Erythroblast (primary cell): Measurements from ENCODE around the gene MFRP.

ENCODE experiments used
- GATA1 ChIP-seq: IDR thresholded peaks from 2 replicates; pipeline ENCODE4 v1.6.1; 2011; ENCODE audit warnings: low read depth, mild to moderate bottlenecking, control low read depth, low read length, moderate library complexity
- POLR2A ChIP-seq: IDR thresholded peaks from 2 replicates; pipeline ENCODE4 v1.6.1; 2011; ENCODE audit warnings: mild to moderate bottlenecking, low read length

- TF ChIP-seq POLR2A (peak; percentile 91), GATA1 (no peak)
Observed at GRCh38 chr11:119334174-119334930, 12.2 kb downstream of the MFRP start, which contains the start of gene RNF26.
